ENCODE results near the gene CCL1. TPM values are rescaled to one million over a fixed set of nuclear protein-coding genes. Genes with fewer than 3 reads are reported as not detected.

The CCL1 gene, protein sequence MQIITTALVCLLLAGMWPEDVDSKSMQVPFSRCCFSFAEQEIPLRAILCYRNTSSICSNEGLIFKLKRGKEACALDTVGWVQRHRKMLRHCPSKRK
- 10 to 100 TPM in 1 of 3 donors, 1 to 10 TPM in 2; 1.4 to 17.7 (median 3.6) TPM for total RNA-seq

DNA sequence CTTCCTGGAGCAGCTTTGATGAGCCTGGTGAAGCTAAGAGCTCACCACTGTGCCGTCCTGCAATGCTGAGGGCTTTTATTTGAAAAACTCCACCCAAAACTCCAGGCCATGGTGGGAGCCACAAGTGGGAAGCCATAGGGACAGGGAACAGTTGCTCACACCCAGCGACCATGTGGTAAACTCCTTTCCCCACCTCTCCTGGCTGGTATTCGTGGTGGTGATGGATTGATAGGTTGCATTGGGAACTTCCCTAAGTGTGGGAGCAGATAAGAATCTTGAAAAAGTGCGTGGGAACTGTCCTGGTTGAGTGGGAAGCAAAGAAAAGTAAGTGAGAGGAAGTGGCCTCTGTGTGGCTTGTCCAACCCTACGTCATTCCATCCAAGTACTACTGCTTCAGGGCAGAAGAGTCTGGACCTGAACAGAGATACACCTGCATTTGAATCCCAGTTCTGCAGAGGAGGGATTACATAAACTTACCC lies at the start of gene CCL1:
Gene CCL1 (minus strand): TSS at position 51 of the 479 bp plus-strand sequence. CDS start 72 bp downstream, outside the sequence.
- Mint-ChIP-seq H3K4me1 (ENCODE audit: low read depth) (peaks cover 9% of the 10 kb centered on the region), H3K36me3 (ENCODE audit: insufficient read depth) (no peaks in the 10 kb centered on the region), H3K4me3 (no peak within 1 kb of the TSS), H3K9me3 (no peaks in the 10 kb centered on the region), H3K27me3 (ENCODE audit: low read depth) (peaks cover 17% of the 10 kb centered on the region)
- no peak for DNase-seq
- no peak for ATAC-seq

- DNase-seq (no peak), ATAC-seq (no peak)
- Mint-ChIP-seq H3K4me3 (no peak overlapping the region), H3K9me3 (no peaks in the 10 kb centered on the region), H3K4me1 (ENCODE audit: low read depth) (peaks cover 2% of the 10 kb centered on the region), H3K27me3 (ENCODE audit: low read depth) (peaks cover 38% of the 10 kb centered on the region), H3K36me3 (ENCODE audit: insufficient read depth) (no peaks in the 10 kb centered on the region)
These were observed 49.5 kb upstream of the CCL1 start for GRCh38 chr17:34412534-34412933.

- Mint-ChIP-seq H3K9me3 (no peaks in the 10 kb centered on the region), H3K4me1 (ENCODE audit: low read depth) (peaks cover 2% of the 10 kb centered on the region), H3K4me3 (no peak overlapping the region), H3K36me3 (ENCODE audit: insufficient read depth) (no peaks in the 10 kb centered on the region), H3K27me3 (ENCODE audit: low read depth) (peaks cover 41% of the 10 kb centered on the region)
- ATAC-seq (no peak), DNase-seq (no peak)
These were observed 48.8 kb upstream of the CCL1 start for GRCh38 chr17:34411646-34412421.

DNA sequence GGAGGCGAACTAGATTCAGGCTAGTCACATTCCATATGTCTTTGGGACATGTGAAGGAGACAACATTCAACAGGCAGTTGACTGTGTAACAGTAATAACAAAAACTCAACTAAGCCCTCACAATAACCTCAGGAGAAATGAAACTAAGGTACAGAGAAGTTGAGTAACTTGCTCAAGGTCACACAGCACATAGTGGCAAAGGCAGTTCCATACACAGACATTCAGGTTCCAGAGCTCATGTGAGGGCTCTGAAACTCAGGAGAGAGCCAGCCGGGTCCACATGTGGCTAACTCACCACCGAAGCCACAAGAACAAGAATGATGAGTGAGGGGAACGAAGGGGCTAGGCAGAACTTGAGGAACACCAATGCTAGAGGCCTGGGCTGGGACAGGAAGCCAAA lies 46.3 kb upstream of the CCL1 start:
- H3K4me1 Mint-ChIP-seq (ENCODE audit: low read depth), result peaks cover 2% of the 10 kb centered on the region
- ATAC-seq, result no peak
- no peaks in the 10 kb centered on the region for H3K9me3 Mint-ChIP-seq
- DNase-seq, result no peak
- H3K27me3 Mint-ChIP-seq (ENCODE audit: low read depth), result peaks cover 35% of the 10 kb centered on the region
- no peaks in the 10 kb centered on the region for H3K36me3 Mint-ChIP-seq (ENCODE audit: insufficient read depth)
- no peak overlapping the region for H3K4me3 Mint-ChIP-seq

- no peaks in the 10 kb centered on the region for H3K9me3 Mint-ChIP-seq
- no peak overlapping the region for H3K4me3 Mint-ChIP-seq
- peaks cover 2% of the 10 kb centered on the region for H3K4me1 Mint-ChIP-seq (ENCODE audit: low read depth)
- ATAC-seq (no peak), DNase-seq (no peak)
- no peaks in the 10 kb centered on the region for H3K36me3 Mint-ChIP-seq (ENCODE audit: insufficient read depth)
- peaks cover 27% of the 10 kb centered on the region for H3K27me3 Mint-ChIP-seq (ENCODE audit: low read depth)
These were observed 45.4 kb upstream of the CCL1 start for GRCh38 chr17:34408439-34408838.

GRCh38 chr17:34406226-34406625 lies 43.2 kb upstream of the CCL1 start:
- no peaks in the 10 kb centered on the region for H3K36me3 Mint-ChIP-seq (ENCODE audit: insufficient read depth)
- ATAC-seq, result no peak
- H3K4me3 Mint-ChIP-seq, result no peak overlapping the region
- DNase-seq, result no peak
- no peaks in the 10 kb centered on the region for H3K4me1 Mint-ChIP-seq (ENCODE audit: low read depth)
- no peaks in the 10 kb centered on the region for H3K9me3 Mint-ChIP-seq
- peaks cover 21% of the 10 kb centered on the region for H3K27me3 Mint-ChIP-seq (ENCODE audit: low read depth)

GRCh38 chr17:34403006-34403405 lies 40.0 kb upstream of the CCL1 start:
- Mint-ChIP-seq H3K4me3 (no peak overlapping the region), H3K36me3 (ENCODE audit: insufficient read depth) (no peaks in the 10 kb centered on the region), H3K27me3 (ENCODE audit: low read depth) (peaks cover 13% of the 10 kb centered on the region), H3K9me3 (no peaks in the 10 kb centered on the region), H3K4me1 (ENCODE audit: low read depth) (no peaks in the 10 kb centered on the region)
- DNase-seq, result no peak
- ATAC-seq, result no peak

GRCh38 chr17:34401165-34401564 lies 38.1 kb upstream of the CCL1 start:
- DNase-seq (no peak), ATAC-seq (no peak)
- Mint-ChIP-seq H3K4me3 (no peak overlapping the region), H3K9me3 (no peaks in the 10 kb centered on the region), H3K27me3 (ENCODE audit: low read depth) (peaks cover 10% of the 10 kb centered on the region), H3K36me3 (ENCODE audit: insufficient read depth) (no peaks in the 10 kb centered on the region), H3K4me1 (ENCODE audit: low read depth) (no peaks in the 10 kb centered on the region)

DNA sequence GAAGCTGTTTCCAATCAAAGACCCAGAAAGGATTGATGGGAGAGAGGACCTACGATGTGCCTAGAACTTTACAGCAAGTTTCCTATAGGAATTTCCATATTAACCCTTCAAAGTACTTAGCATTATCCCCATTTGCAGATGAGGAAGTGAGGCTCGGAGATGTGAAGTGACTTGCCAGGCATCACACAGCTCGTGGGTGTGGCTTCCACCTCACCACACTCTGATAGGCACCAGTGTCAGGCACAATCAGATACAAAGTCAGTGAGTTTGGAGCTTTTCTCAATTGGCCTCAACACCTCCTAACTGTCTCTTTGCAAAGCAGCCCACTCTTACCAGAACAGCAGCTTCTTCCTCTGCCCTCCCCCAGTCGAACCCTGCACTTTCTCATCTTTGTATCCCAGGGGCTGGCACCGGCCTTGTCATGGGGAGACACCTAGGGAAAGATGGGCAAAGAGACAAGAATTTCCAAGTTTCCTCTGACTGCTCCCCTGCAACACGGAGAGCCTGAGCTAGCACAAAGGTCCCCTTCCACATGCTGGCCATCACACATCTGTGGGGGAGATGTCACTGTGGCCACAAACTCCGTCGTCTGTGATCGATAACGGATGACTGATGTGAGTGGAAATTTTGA lies 37.4 kb upstream of the CCL1 start:
- no peaks in the 10 kb centered on the region for H3K4me1 Mint-ChIP-seq (ENCODE audit: low read depth)
- H3K27me3 Mint-ChIP-seq (ENCODE audit: low read depth), result peaks cover 10% of the 10 kb centered on the region
- no peaks in the 10 kb centered on the region for H3K36me3 Mint-ChIP-seq (ENCODE audit: insufficient read depth)
- ATAC-seq (no peak), DNase-seq (no peak)
- H3K4me3 Mint-ChIP-seq, result no peak overlapping the region
- H3K9me3 Mint-ChIP-seq, result no peaks in the 10 kb centered on the region

GRCh38 chr17:34399725-34400124 lies 36.7 kb upstream of the CCL1 start:
- DNase-seq (no peak), ATAC-seq (no peak)
- Mint-ChIP-seq H3K9me3 (no peaks in the 10 kb centered on the region), H3K36me3 (ENCODE audit: insufficient read depth) (no peaks in the 10 kb centered on the region), H3K27me3 (ENCODE audit: low read depth) (peaks cover 10% of the 10 kb centered on the region), H3K4me3 (no peak overlapping the region), H3K4me1 (ENCODE audit: low read depth) (no peaks in the 10 kb centered on the region)

DNA sequence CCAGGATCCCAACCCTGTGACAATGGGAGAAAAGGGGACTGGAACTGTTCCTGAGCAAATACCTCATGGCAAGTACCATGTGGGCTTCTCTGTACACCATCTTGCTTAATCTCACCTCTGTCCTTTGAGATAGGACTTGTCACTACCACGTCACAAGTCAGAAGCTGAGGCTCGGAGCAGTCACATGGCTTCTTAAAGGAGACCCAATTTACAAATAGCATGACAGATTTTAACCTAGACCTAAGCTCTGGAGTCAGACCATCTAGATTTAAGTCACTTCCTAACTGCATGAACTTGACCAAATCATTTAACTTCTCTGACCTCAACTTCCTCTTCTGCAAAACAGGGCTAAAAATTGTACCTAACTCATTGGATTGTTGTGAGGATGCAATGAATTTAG lies 36.0 kb upstream of the CCL1 start:
- Mint-ChIP-seq H3K36me3 (ENCODE audit: insufficient read depth) (no peaks in the 10 kb centered on the region), H3K4me1 (ENCODE audit: low read depth) (no peaks in the 10 kb centered on the region), H3K4me3 (no peak overlapping the region), H3K9me3 (no peaks in the 10 kb centered on the region), H3K27me3 (ENCODE audit: low read depth) (peaks cover 10% of the 10 kb centered on the region)
- no peak for DNase-seq
- no peak for ATAC-seq

GRCh38 chr17:34397265-34397664 lies 34.2 kb upstream of the CCL1 start:
- Mint-ChIP-seq H3K36me3 (ENCODE audit: insufficient read depth) (no peaks in the 10 kb centered on the region), H3K9me3 (no peaks in the 10 kb centered on the region), H3K27me3 (ENCODE audit: low read depth) (peaks cover 10% of the 10 kb centered on the region), H3K4me1 (ENCODE audit: low read depth) (no peaks in the 10 kb centered on the region), H3K4me3 (no peak overlapping the region)
- no peak for DNase-seq
- ATAC-seq, result no peak

- H3K9me3 Mint-ChIP-seq, result no peaks in the 10 kb centered on the region
- DNase-seq, result no peak
- H3K4me3 Mint-ChIP-seq, result no peak overlapping the region
- no peaks in the 10 kb centered on the region for H3K36me3 Mint-ChIP-seq (ENCODE audit: insufficient read depth)
- ATAC-seq, result no peak
- peaks cover 6% of the 10 kb centered on the region for H3K4me1 Mint-ChIP-seq (ENCODE audit: low read depth)
- H3K27me3 Mint-ChIP-seq (ENCODE audit: low read depth), result peaks cover 10% of the 10 kb centered on the region
These were observed 30.4 kb upstream of the CCL1 start for GRCh38 chr17:34393401-34393800.

- Mint-ChIP-seq H3K4me1 (ENCODE audit: low read depth) (peaks cover 6% of the 10 kb centered on the region), H3K9me3 (no peaks in the 10 kb centered on the region), H3K4me3 (no peak overlapping the region), H3K27me3 (ENCODE audit: low read depth) (peaks cover 2% of the 10 kb centered on the region), H3K36me3 (ENCODE audit: insufficient read depth) (no peaks in the 10 kb centered on the region)
- DNase-seq (no peak), ATAC-seq (no peak)
These were observed 28.2 kb upstream of the CCL1 start for GRCh38 chr17:34391241-34391640.

- Mint-ChIP-seq H3K4me1 (ENCODE audit: low read depth) (peaks cover 6% of the 10 kb centered on the region), H3K4me3 (no peak overlapping the region), H3K27me3 (ENCODE audit: low read depth) (peaks cover 4% of the 10 kb centered on the region), H3K36me3 (ENCODE audit: insufficient read depth) (no peaks in the 10 kb centered on the region), H3K9me3 (no peaks in the 10 kb centered on the region)
- ATAC-seq (no peak), DNase-seq (no peak)
These were observed 27.6 kb upstream of the CCL1 start for GRCh38 chr17:34390649-34391048.

Data from activated T-cell treated with anti-CD3 and anti-CD28 coated beads, Interleukin-2, amount 50 U/mL, for 4 hours (primary cell).